ENCODE data around the gene MYEOV.

Gene MYEOV

GRCh38 chr11:69306821-69307220 is 12.9 kb downstream of the MYEOV start:
- Histone ChIP-seq H3K9me2 (replicated peaks; ENCODE audit: insufficient read depth, low read length) (no peaks in the 10 kb centered on the region), H2AFZ (ENCODE audit: low read length) (no peak overlapping the region), H3K36me3 (replicated peaks; ENCODE audit: insufficient read depth, low read length) (no peaks in the 10 kb centered on the region), H3K4me2 (ENCODE audit: low read depth, low read length) (no peak overlapping the region), H3K9ac (ENCODE audit: low read length) (no peak overlapping the region), H3F3A (ENCODE audit: insufficient read depth, low read length) (no peaks in the 10 kb centered on the region), H3K27me3 (replicated peaks; ENCODE audit: insufficient read depth, low read length) (no peaks in the 10 kb centered on the region), H3K4me3 (ENCODE audit: low read length) (no peak overlapping the region), H3K9me3 (replicated peaks; ENCODE audit: insufficient read depth, low read length) (no peaks in the 10 kb centered on the region), H3K4me1 (ENCODE audit: low read length) (no peaks in the 10 kb centered on the region), H3K27ac (ENCODE audit: low read length) (no peak overlapping the region), H4K20me1 (ENCODE audit: insufficient read depth, low read length) (no peaks in the 10 kb centered on the region), H3K79me2 (ENCODE audit: low read length) (peaks cover 78% of the 10 kb centered on the region)
- TF ChIP-seq EZH2phosphoT487 (IDR thresholded peaks at IDR 0.05; ENCODE audit: low read length), result no peak
- no peak for TF ChIP-seq EZH2 (optimal IDR thresholded peaks at IDR 0.05; ENCODE audit: low read depth, low read length)
- no peak for TF ChIP-seq CTCF (IDR thresholded peaks at IDR 0.05; ENCODE audit: low read length)
- DNase-seq, result no peak

GRCh38 chr11:69307421-69307820 is 13.5 kb downstream of the MYEOV start:
- H3K79me2 ChIP-seq (ENCODE audit: low read length), result peaks cover 75% of the 10 kb centered on the region
- no peaks in the 10 kb centered on the region for H4K20me1 ChIP-seq (ENCODE audit: insufficient read depth, low read length)
- no peaks in the 10 kb centered on the region for H3K9me2 ChIP-seq (replicated peaks; ENCODE audit: insufficient read depth, low read length)
- no peaks in the 10 kb centered on the region for H3K36me3 ChIP-seq (replicated peaks; ENCODE audit: insufficient read depth, low read length)
- H3K27ac ChIP-seq (ENCODE audit: low read length), result no peak overlapping the region
- no peaks in the 10 kb centered on the region for H3K4me1 ChIP-seq (ENCODE audit: low read length)
- no peak overlapping the region for H3K4me3 ChIP-seq (ENCODE audit: low read length)
- no peak for DNase-seq
- no peaks in the 10 kb centered on the region for H3K9me3 ChIP-seq (replicated peaks; ENCODE audit: insufficient read depth, low read length)
- H3K9ac ChIP-seq (ENCODE audit: low read length), result no peak overlapping the region
- no peaks in the 10 kb centered on the region for H3F3A ChIP-seq (ENCODE audit: insufficient read depth, low read length)
- no peak for TF ChIP-seq EZH2phosphoT487 (IDR thresholded peaks at IDR 0.05; ENCODE audit: low read length)
- no peak for TF ChIP-seq CTCF (IDR thresholded peaks at IDR 0.05; ENCODE audit: low read length)
- no peak for TF ChIP-seq EZH2 (optimal IDR thresholded peaks at IDR 0.05; ENCODE audit: low read depth, low read length)
- H3K4me2 ChIP-seq (ENCODE audit: low read depth, low read length), result no peak overlapping the region
- H2AFZ ChIP-seq (ENCODE audit: low read length), result no peak overlapping the region
- H3K27me3 ChIP-seq (replicated peaks; ENCODE audit: insufficient read depth, low read length), result no peaks in the 10 kb centered on the region

GRCh38 chr11:69307871-69308431 is 14.0 kb downstream of the MYEOV start:
- Histone ChIP-seq H3K36me3 (replicated peaks; ENCODE audit: insufficient read depth, low read length) (no peaks in the 10 kb centered on the region), H3K27me3 (replicated peaks; ENCODE audit: insufficient read depth, low read length) (no peaks in the 10 kb centered on the region), H3K4me3 (ENCODE audit: low read length) (no peak overlapping the region), H3K27ac (ENCODE audit: low read length) (no peak overlapping the region), H3K9me2 (replicated peaks; ENCODE audit: insufficient read depth, low read length) (no peaks in the 10 kb centered on the region), H3K9ac (ENCODE audit: low read length) (no peak overlapping the region), H3F3A (ENCODE audit: insufficient read depth, low read length) (no peaks in the 10 kb centered on the region), H3K9me3 (replicated peaks; ENCODE audit: insufficient read depth, low read length) (no peaks in the 10 kb centered on the region), H3K4me1 (ENCODE audit: low read length) (no peaks in the 10 kb centered on the region), H4K20me1 (ENCODE audit: insufficient read depth, low read length) (no peaks in the 10 kb centered on the region), H3K79me2 (ENCODE audit: low read length) (peaks cover 71% of the 10 kb centered on the region), H3K4me2 (ENCODE audit: low read depth, low read length) (no peak overlapping the region), H2AFZ (ENCODE audit: low read length) (no peak overlapping the region)
- no peak for TF ChIP-seq EZH2phosphoT487 (IDR thresholded peaks at IDR 0.05; ENCODE audit: low read length)
- no peak for TF ChIP-seq CTCF (IDR thresholded peaks at IDR 0.05; ENCODE audit: low read length)
- TF ChIP-seq EZH2 (optimal IDR thresholded peaks at IDR 0.05; ENCODE audit: low read depth, low read length), result no peak
- no peak for DNase-seq
